Measurements from ENCODE around the gene IL5.

DNA sequence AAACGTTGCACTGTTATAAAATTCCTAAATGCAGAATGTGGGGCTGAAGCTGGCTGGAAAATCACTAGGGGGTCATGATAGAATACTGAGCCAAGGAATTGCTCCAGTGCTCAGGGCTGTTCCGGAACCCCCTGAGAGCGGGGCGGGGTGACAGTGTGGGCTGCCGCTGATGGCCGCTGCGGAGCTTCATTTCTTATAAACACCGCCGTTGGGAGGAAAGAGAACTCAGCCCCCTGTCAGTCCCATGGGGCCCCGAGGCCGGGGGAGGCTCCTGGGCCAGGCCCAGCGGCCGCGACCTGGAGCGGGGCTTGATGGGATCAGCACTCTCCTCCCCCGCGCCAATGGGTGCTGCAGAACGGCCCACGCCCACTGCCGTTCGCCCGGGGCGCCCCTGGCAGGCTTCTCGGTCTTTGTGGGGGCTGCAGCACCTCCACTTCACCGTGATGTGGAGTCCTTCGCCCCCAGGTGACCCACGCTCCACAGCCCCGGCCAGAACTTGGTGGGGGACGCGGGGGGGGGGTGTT lies 47.6 kb downstream of the IL5 start:
- TF ChIP-seq EZH2phosphoT487 (IDR thresholded peaks at IDR 0.05; ENCODE audit: borderline replicate concordance, low read length) (no peak), EZH2 (IDR thresholded peaks at IDR 0.05; ENCODE audit: low read length, unreplicated experiment) (no peak)
- TF ChIP-seq, protein P1, sequence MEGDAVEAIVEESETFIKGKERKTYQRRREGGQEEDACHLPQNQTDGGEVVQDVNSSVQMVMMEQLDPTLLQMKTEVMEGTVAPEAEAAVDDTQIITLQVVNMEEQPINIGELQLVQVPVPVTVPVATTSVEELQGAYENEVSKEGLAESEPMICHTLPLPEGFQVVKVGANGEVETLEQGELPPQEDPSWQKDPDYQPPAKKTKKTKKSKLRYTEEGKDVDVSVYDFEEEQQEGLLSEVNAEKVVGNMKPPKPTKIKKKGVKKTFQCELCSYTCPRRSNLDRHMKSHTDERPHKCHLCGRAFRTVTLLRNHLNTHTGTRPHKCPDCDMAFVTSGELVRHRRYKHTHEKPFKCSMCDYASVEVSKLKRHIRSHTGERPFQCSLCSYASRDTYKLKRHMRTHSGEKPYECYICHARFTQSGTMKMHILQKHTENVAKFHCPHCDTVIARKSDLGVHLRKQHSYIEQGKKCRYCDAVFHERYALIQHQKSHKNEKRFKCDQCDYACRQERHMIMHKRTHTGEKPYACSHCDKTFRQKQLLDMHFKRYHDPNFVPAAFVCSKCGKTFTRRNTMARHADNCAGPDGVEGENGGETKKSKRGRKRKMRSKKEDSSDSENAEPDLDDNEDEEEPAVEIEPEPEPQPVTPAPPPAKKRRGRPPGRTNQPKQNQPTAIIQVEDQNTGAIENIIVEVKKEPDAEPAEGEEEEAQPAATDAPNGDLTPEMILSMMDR (conservative IDR thresholded peaks at IDR 0.05; ENCODE audit: low read depth, low read length), result no peak
